SK-N-SH (cell line): ENCODE measurements around the gene ITGAV. TPM values are rescaled to one million over a fixed set of nuclear protein-coding genes. Genes with fewer than 3 reads are reported as not detected.

ENCODE experiments used
- CTCF ChIA-PET: fragments of 300-600, 350-600 bp; formaldehyde crosslinking; extraction: SDS; loops from one replicate; lab custom pipeline; 2021; lab: Yijun Ruan, JAX
- POLR2A ChIA-PET: fragments of 350-600 bp; sonication (Branson Sonifier 250); formaldehyde crosslinking; extraction: SDS; loops from one replicate; lab custom pipeline; 2020; ENCODE audit warnings: antibody characterized with exemption, inconsistent platforms; lab: Yijun Ruan, JAX
- DNase-seq: peaks from one replicate; pipeline ENCODE4 v3.0.0; 2012
- H2AFZ ChIP-seq: fragments of 200-600 bp; sonication (generic); 2 replicates; pipeline ENCODE4 v1.8.1; 2016; ENCODE audit warnings: antibody characterized with exemption, mild to moderate bottlenecking, low read depth
- H3F3A ChIP-seq: fragments of 200-600 bp; sonication (generic); replicated peaks from 2 replicates; pipeline ENCODE3; 2016; ENCODE audit warnings: antibody characterized with exemption, mild to moderate bottlenecking; ENCODE audit not compliant: insufficient read depth
- H3K27ac ChIP-seq, 2 experiments: fragments of 200-500 bp in 1 of 2; fragments of 200-600 bp in 1 of 2; sonication (Bioruptor generic) in 1 of 2; sonication (generic), shearing (Covaris generic) in 1 of 2; 2 replicates each; pipeline versions ENCODE4 v1.5.1 to v1.6.1; 2014 to 2016; ENCODE audit warnings: low read depth in 2 of 2, inconsistent platforms in 1 of 2, low read length in 1 of 2, mild to moderate bottlenecking in 1 of 2, mixed read lengths in 1 of 2
- H3K27me3 ChIP-seq: fragments of 200-600 bp; sonication (generic), shearing (Covaris generic); 2 replicates; pipeline ENCODE4 v1.6.1; 2016; ENCODE audit warnings: mixed run types; ENCODE audit not compliant: insufficient read depth
- H3K36me3 ChIP-seq, 2 experiments: fragments of 200-500 bp in 1 of 2; fragments of 200-600 bp in 1 of 2; sonication (Bioruptor generic) in 1 of 2; sonication (generic) in 1 of 2; replicated peaks in 1 of 2; 2 replicates each; pipeline versions ENCODE3 to v1.5.1; 2014 to 2016; ENCODE audit warnings: low read length in 1 of 2, mild to moderate bottlenecking in 1 of 2; ENCODE audit not compliant: insufficient read depth in 2 of 2, control insufficient read depth in 1 of 2
- H3K4me1 ChIP-seq, 2 experiments: fragments of 200-500 bp in 1 of 2; fragments of 200-600 bp in 1 of 2; sonication (Bioruptor generic) in 1 of 2; sonication (generic), shearing (Covaris generic) in 1 of 2; 2 replicates each; pipeline versions ENCODE4 v1.5.1 to v1.6.1; 2014 to 2016; ENCODE audit warnings: low read depth in 1 of 2, low read length in 1 of 2, mixed run types in 1 of 2; ENCODE audit not compliant: insufficient read depth in 2 of 2, control insufficient read depth in 1 of 2
- H3K4me2 ChIP-seq: fragments of 200-600 bp; sonication (generic), shearing (Covaris generic); 2 replicates; pipeline ENCODE4 v1.6.1; 2017; ENCODE audit warnings: mixed run types
- H3K4me3 ChIP-seq, 2 experiments: fragments of 200-500 bp in 1 of 2; fragments of 200-600 bp in 1 of 2; sonication (Bioruptor generic) in 1 of 2; sonication (generic), shearing (Covaris generic) in 1 of 2; 2 replicates each; pipeline versions ENCODE4 v1.5.1 to v1.8.1; 2014 to 2016; ENCODE audit warnings: low read depth in 2 of 2, inconsistent platforms in 1 of 2, low read length in 1 of 2, mild to moderate bottlenecking in 1 of 2, mixed read lengths in 1 of 2, moderate library complexity in 1 of 2
- H3K79me2 ChIP-seq: fragments of 200-600 bp; sonication (generic); 2 replicates; pipeline ENCODE4 v1.8.1; 2017; ENCODE audit warnings: mild to moderate bottlenecking; ENCODE audit not compliant: insufficient read depth
- H3K9ac ChIP-seq: fragments of 200-600 bp; sonication (generic); 2 replicates; pipeline ENCODE4 v1.6.1; 2017; ENCODE audit warnings: mixed run types
- H3K9me2 ChIP-seq: fragments of 200-600 bp; sonication (generic); 2 replicates; pipeline ENCODE4 v1.6.1; 2017; ENCODE audit warnings: mixed run types
- H3K9me3 ChIP-seq: fragments of 200-600 bp; sonication (generic); 2 replicates; pipeline ENCODE4 v1.6.1; 2017; ENCODE audit warnings: mixed run types, mild to moderate bottlenecking, moderate library complexity
- H4K20me1 ChIP-seq: fragments of 200-600 bp; sonication (generic); 2 replicates; pipeline ENCODE4 v1.6.1; 2017; ENCODE audit warnings: mild to moderate bottlenecking, mixed run types; ENCODE audit not compliant: insufficient read depth
- EP300 ChIP-seq, 2 experiments: IDR thresholded peaks; 2 replicates each; pipeline versions ENCODE4 v1.4.0 to v1.6.1; 2012; ENCODE audit warnings: borderline replicate concordance in 1 of 2, low read depth in 1 of 2, low read length in 1 of 2
- EZH2phosphoT487 ChIP-seq: fragments of 200-600 bp; sonication (generic); IDR thresholded peaks from 2 replicates; pipeline ENCODE4 v1.6.1; 2017; ENCODE audit warnings: low read depth, mixed run types, mild to moderate bottlenecking, antibody characterized with exemption, moderate library complexity, borderline replicate concordance
- FOSL2 ChIP-seq: IDR thresholded peaks from 2 replicates; pipeline ENCODE4 v1.4.0; 2012; ENCODE audit warnings: low read depth, mild to moderate bottlenecking, moderate library complexity, borderline replicate concordance
- FOXM1 ChIP-seq: IDR thresholded peaks from 2 replicates; pipeline ENCODE4 v1.4.0; 2012; ENCODE audit warnings: low read depth, mild to moderate bottlenecking
- JUND ChIP-seq: IDR thresholded peaks from 2 replicates; pipeline ENCODE4 v1.4.0; 2012
- MEF2A ChIP-seq: IDR thresholded peaks from 2 replicates; pipeline ENCODE4 v1.4.0; 2012; ENCODE audit warnings: low read depth, borderline replicate concordance
- NRF1 ChIP-seq: IDR thresholded peaks from 2 replicates; pipeline ENCODE4 v1.6.1; 2012; ENCODE audit warnings: low read depth, mild to moderate bottlenecking, low read length
- RFX5 ChIP-seq: IDR thresholded peaks from 2 replicates; pipeline ENCODE4 v1.6.1; 2012; ENCODE audit warnings: mild to moderate bottlenecking, improper control_type of control experiment, low read length
- TCF12 ChIP-seq: IDR thresholded peaks from 2 replicates; pipeline ENCODE4 v1.4.0; 2012
- WGBS: methylation state at CpG from one replicate; pipeline ENCODE4 v1.1.6; 2017; ENCODE audit warnings: low lambda C conversion rate; 5-methylcytosine and 5-hydroxymethylcytosine counted together
- polyA plus RNA-seq, 3 experiments: library from polyadenylated mRNA; depleted of rRNA; stranded (reverse); fragments of >200 nt; gene quantifications; 2 replicates each; pipeline ENCODE4 v1.2.3, GENCODE V29; 2012
- TF ChIP-seq, protein P1 (sequence below): fragments of 150-350 bp; IDR thresholded peaks from 2 replicates; pipeline ENCODE4 v1.6.1; 2016; ENCODE audit warnings: mild to moderate bottlenecking, low read depth, low read length
- TF ChIP-seq, protein P2 (sequence below): IDR thresholded peaks from 2 replicates; pipeline ENCODE4; 2012
- TF ChIP-seq, protein P3 (sequence below): IDR thresholded peaks from 2 replicates; pipeline ENCODE4 v1.4.0; 2012; ENCODE audit warnings: low read depth, borderline replicate concordance

ITGAV gene
- polyA plus RNA-seq, 1 of the 3 experiments (the other 2 are of a cell fraction) = 24.3 TPM

DNA sequence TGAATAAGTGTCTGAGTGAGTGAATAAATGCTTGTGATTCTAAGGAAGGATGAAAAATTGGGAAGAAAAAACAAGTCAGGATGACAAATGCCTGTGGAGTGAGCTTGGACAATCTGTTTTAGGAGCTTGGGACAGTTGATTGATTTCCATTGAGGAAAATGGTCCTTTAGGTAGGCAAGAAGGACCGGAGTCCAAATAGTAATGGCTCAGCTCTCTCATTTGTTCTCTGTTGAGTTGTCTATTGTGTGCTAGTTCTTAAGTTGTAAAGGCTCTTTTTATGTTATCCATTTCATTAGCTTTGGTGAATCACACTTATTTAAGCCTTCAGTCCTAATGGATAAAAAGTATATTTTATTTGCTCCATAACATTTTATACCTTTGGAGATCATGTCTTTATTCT, 135.9 kb downstream of the ITGAV start:
- TF ChIP-seq RFX5 (no peak), JUND (no peak), MEF2A (no peak), NRF1 (no peak), FOXM1 (no peak)
- TF ChIP-seq, protein P1, sequence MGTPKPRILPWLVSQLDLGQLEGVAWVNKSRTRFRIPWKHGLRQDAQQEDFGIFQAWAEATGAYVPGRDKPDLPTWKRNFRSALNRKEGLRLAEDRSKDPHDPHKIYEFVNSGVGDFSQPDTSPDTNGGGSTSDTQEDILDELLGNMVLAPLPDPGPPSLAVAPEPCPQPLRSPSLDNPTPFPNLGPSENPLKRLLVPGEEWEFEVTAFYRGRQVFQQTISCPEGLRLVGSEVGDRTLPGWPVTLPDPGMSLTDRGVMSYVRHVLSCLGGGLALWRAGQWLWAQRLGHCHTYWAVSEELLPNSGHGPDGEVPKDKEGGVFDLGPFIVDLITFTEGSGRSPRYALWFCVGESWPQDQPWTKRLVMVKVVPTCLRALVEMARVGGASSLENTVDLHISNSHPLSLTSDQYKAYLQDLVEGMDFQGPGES = no peak
- Histone ChIP-seq H3K9me2 (no peaks in the 10 kb centered on the region), H3K27ac (no peak overlapping the region), H3K4me3 (no peak overlapping the region), H3K9ac (no peak overlapping the region), H3K4me1 (peaks cover 0 to 6% of the 10 kb centered on the region in 2 experiments; a peak in 3 of 4 replicates), H3F3A (peaks cover 9% of the 10 kb centered on the region), H3K9me3 (no peaks in the 10 kb centered on the region), H3K36me3 (no peaks in the 10 kb centered on the region), H3K79me2 (no peaks in the 10 kb centered on the region), H4K20me1 (no peaks in the 10 kb centered on the region), H3K27me3 (no peaks in the 10 kb centered on the region), H2AFZ (no peak overlapping the region), H3K4me2 (no peak overlapping the region)
- WGBS = 100% methylated on average over 1 of the region's 1 CpG
- no peak for DNase-seq
- ChIA-PET POLR2A (no interaction called here), CTCF (no interaction called here)

DNA sequence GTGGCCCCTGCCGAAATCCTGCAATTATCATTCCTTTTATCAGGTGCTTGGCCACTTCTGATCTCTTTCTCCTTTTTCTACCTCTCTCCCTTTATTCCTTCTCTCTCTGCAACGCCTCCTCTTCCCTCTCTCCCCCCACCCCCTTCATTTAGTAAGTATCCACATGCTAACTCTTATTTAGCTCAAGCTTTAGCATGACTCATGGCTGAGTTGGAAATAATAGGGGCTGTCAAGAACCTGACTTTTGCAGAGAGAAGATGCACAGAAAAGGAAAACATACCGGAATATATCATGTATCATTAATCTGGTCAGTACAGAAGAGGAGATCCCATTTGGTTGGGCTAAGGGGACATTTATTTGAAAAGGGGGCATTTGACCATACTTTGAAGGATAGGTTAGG, 137.1 kb downstream of the ITGAV start:
- Histone ChIP-seq H2AFZ (no peak overlapping the region), H3K27ac (no peak overlapping the region), H3K4me2 (peak overlapping the region; percentile 7; the same call in 1 of the 2 replicates), H3K9me3 (no peaks in the 10 kb centered on the region), H3K4me3 (no peak overlapping the region; a peak in 1 of 4 replicates), H3K4me1 (peaks cover 0 to 6% of the 10 kb centered on the region in 2 experiments; a peak in 3 of 4 replicates), H3K79me2 (no peaks in the 10 kb centered on the region), H3K9ac (no peak overlapping the region), H3K9me2 (no peaks in the 10 kb centered on the region), H4K20me1 (no peaks in the 10 kb centered on the region), H3K27me3 (no peaks in the 10 kb centered on the region), H3F3A (peaks cover 9% of the 10 kb centered on the region), H3K36me3 (no peaks in the 10 kb centered on the region)
- ChIA-PET CTCF (no interaction called here), POLR2A (no interaction called here)
- 69% methylated on average over 3 of the region's 3 CpGs for WGBS
- no peak for DNase-seq
- TF ChIP-seq TCF12 (peak; percentile 34; the same call in 1 of the 2 replicates), FOSL2 (peak; percentile 61; the same call in 1 of the 2 replicates), JUND (peak; percentile 57), EZH2phosphoT487 (no peak), EP300 (IDR thresholded peaks at IDR 0.05; ENCODE audit: borderline replicate concordance in 1 of 2, low read depth in 1 of 2, low read length in 1 of 2) (no peak), RFX5 (no peak)
- TF ChIP-seq, protein P2, sequence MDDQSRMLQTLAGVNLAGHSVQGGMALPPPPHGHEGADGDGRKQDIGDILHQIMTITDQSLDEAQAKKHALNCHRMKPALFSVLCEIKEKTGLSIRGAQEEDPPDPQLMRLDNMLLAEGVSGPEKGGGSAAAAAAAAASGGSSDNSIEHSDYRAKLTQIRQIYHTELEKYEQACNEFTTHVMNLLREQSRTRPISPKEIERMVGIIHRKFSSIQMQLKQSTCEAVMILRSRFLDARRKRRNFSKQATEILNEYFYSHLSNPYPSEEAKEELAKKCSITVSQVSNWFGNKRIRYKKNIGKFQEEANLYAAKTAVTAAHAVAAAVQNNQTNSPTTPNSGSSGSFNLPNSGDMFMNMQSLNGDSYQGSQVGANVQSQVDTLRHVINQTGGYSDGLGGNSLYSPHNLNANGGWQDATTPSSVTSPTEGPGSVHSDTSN = peak; percentile 66
- TF ChIP-seq, protein P3, sequence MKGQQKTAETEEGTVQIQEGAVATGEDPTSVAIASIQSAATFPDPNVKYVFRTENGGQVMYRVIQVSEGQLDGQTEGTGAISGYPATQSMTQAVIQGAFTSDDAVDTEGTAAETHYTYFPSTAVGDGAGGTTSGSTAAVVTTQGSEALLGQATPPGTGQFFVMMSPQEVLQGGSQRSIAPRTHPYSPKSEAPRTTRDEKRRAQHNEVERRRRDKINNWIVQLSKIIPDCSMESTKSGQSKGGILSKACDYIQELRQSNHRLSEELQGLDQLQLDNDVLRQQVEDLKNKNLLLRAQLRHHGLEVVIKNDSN = no peak
